GM19328 (cell line): Measurements from ENCODE around the gene SHROOM3.
"Not testable (repeated sequence)": the region's sequence is repeated elsewhere in the genome, so short reads cannot be mapped to it uniquely, and the experiment has no call there.

Source experiments
- ATAC-seq: cut with Tn5 transposase; IDR thresholded peaks from one replicate; pipeline ENCODE4 v1.9.1; 2021; ENCODE audit warnings: mild to moderate bottlenecking, moderate library complexity; ENCODE audit not compliant: unreplicated experiment

Gene SHROOM3

GRCh38 chr4:76714226-76714625 lies 279.2 kb downstream of the SHROOM3 start:
- ATAC-seq = no peak

- ATAC-seq = no peak
Measured at GRCh38 chr4:76716020-76716419, 281.0 kb downstream of the SHROOM3 start.

GRCh38 chr4:76716658-76717057 lies 281.6 kb downstream of the SHROOM3 start:
- no peak for ATAC-seq

- ATAC-seq = no peak
Measured at GRCh38 chr4:76717431-76717830, 282.4 kb downstream of the SHROOM3 start.

- no peak for ATAC-seq
Measured at GRCh38 chr4:76718021-76718420, 283.0 kb downstream of the SHROOM3 start.

GRCh38 chr4:76718831-76719230 lies 283.8 kb downstream of the SHROOM3 start:
- no peak for ATAC-seq

- ATAC-seq = no peak
Measured at GRCh38 chr4:76720121-76720520, 285.1 kb downstream of the SHROOM3 start.

- not testable (repeated sequence) for ATAC-seq
Measured at GRCh38 chr4:76722146-76722545, 287.1 kb downstream of the SHROOM3 start.

GRCh38 chr4:76722838-76723237 lies 287.8 kb downstream of the SHROOM3 start:
- ATAC-seq = no peak

- no peak for ATAC-seq
Measured at GRCh38 chr4:76723373-76723772, 288.3 kb downstream of the SHROOM3 start.

- ATAC-seq = no peak
Measured at GRCh38 chr4:76723924-76724323, 288.9 kb downstream of the SHROOM3 start.

- ATAC-seq = no peak
Measured at GRCh38 chr4:76725039-76725438, 290.0 kb downstream of the SHROOM3 start.

GRCh38 chr4:76726176-76726575 lies 291.1 kb downstream of the SHROOM3 start:
- no peak for ATAC-seq

- no peak for ATAC-seq
Measured at GRCh38 chr4:76726631-76727030, 291.6 kb downstream of the SHROOM3 start.

- not testable (repeated sequence) for ATAC-seq
Measured at GRCh38 chr4:76727934-76728333, 292.9 kb downstream of the SHROOM3 start.

GRCh38 chr4:76729460-76729859 lies 294.4 kb downstream of the SHROOM3 start:
- no peak for ATAC-seq

- ATAC-seq = no peak
Measured at GRCh38 chr4:76729980-76730379, 295.0 kb downstream of the SHROOM3 start.

GRCh38 chr4:76732246-76732645 lies 297.2 kb downstream of the SHROOM3 start:
- ATAC-seq = no peak

- ATAC-seq = no peak
Measured at GRCh38 chr4:76733068-76733771, 298.2 kb downstream of the SHROOM3 start.

GRCh38 chr4:76736414-76736813 lies 301.4 kb downstream of the SHROOM3 start:
- ATAC-seq = no peak

- no peak for ATAC-seq
Measured at GRCh38 chr4:76737180-76737579, 302.2 kb downstream of the SHROOM3 start.

GRCh38 chr4:76737771-76738085 lies 302.7 kb downstream of the SHROOM3 start:
- no peak for ATAC-seq
